Ishikawa (cell line): ENCODE measurements around the gene ANKS4B.

Source experiments
- CEBPB ChIP-seq: IDR thresholded peaks from 2 replicates; pipeline ENCODE4 v1.6.1; 2012
- CREB1 ChIP-seq: IDR thresholded peaks from 2 replicates; pipeline ENCODE4 v1.6.1; 2012; ENCODE audit warnings: low read depth
- EGR1 ChIP-seq: IDR thresholded peaks from 2 replicates; pipeline ENCODE4 v1.6.1; 2012
- EP300 ChIP-seq: IDR thresholded peaks from 2 replicates; pipeline ENCODE4 v1.6.1; 2012; ENCODE audit warnings: borderline replicate concordance
- FOXM1 ChIP-seq: IDR thresholded peaks from 2 replicates; pipeline ENCODE4 v1.6.1; 2012; ENCODE audit warnings: low read depth, borderline replicate concordance
- MAX ChIP-seq: IDR thresholded peaks from 2 replicates; pipeline ENCODE4 v1.6.1; 2012
- NFIC ChIP-seq: IDR thresholded peaks from 2 replicates; pipeline ENCODE4 v1.6.1; 2012
- RAD21 ChIP-seq: IDR thresholded peaks from 2 replicates; pipeline ENCODE4 v1.6.1; 2012; ENCODE audit warnings: low read depth
- REST ChIP-seq: IDR thresholded peaks from 2 replicates; pipeline ENCODE4 v1.6.1; 2012; ENCODE audit warnings: low read depth, mild to moderate bottlenecking
- TAF1 ChIP-seq: IDR thresholded peaks from 2 replicates; pipeline ENCODE4 v1.6.1; 2012; ENCODE audit warnings: low read depth, mild to moderate bottlenecking
- TCF12 ChIP-seq: IDR thresholded peaks from 2 replicates; pipeline ENCODE4 v1.6.1; 2012; ENCODE audit warnings: low read depth
- YY1 ChIP-seq: IDR thresholded peaks from 2 replicates; pipeline ENCODE4 v1.6.1; 2012; ENCODE audit warnings: low read depth
- ZBTB7A ChIP-seq: IDR thresholded peaks from 2 replicates; pipeline ENCODE4 v1.6.1; 2012; ENCODE audit warnings: low read depth

GRCh38 chr16:21219551-21219950, 13.9 kb upstream of the ANKS4B start:
- TF ChIP-seq MAX (no peak), EP300 (no peak), EGR1 (no peak), REST (no peak), FOXM1 (no peak), CREB1 (no peak), TCF12 (no peak), ZBTB7A (no peak), TAF1 (no peak), CEBPB (no peak), NFIC (no peak), YY1 (no peak), RAD21 (no peak)
